HepG2 (cell line): ENCODE measurements around the gene TUBB3. TPM values are rescaled to one million over a fixed set of nuclear protein-coding genes. Genes with fewer than 3 reads are reported as not detected.

Experiments used
- CAMTA2 ChIP-seq: sonication (generic); formaldehyde crosslinking; IDR thresholded peaks from 2 replicates; pipeline ENCODE4 v1.4.0; 2020; ENCODE audit warnings: mild to moderate bottlenecking, missing genetic modification reagents, borderline replicate concordance
- HMGXB3 ChIP-seq: sonication (generic); formaldehyde crosslinking; IDR thresholded peaks from 2 replicates; pipeline ENCODE4 v1.4.0; 2020; ENCODE audit warnings: missing genetic modification reagents, borderline replicate concordance
- HOXD1 ChIP-seq: sonication (generic); formaldehyde crosslinking; IDR thresholded peaks from 2 replicates; pipeline ENCODE4 v1.5.0; 2020; ENCODE audit warnings: missing genetic modification reagents
- KLF12 ChIP-seq: sonication (generic); formaldehyde crosslinking; IDR thresholded peaks from 2 replicates; pipeline ENCODE4 v1.4.0; 2020; ENCODE audit warnings: missing genetic modification reagents, borderline replicate concordance
- KLF16 ChIP-seq, 2 experiments: sonication (generic) in 1 of 2; formaldehyde crosslinking in 1 of 2; IDR thresholded peaks; 2 replicates each; pipeline versions ENCODE4 v1.6.1 to v1.8.0; 2016 to 2023; ENCODE audit warnings: missing genetic modification reagents in 2 of 2, missing compliant biosample characterization in 1 of 2
- NCOA1 ChIP-seq: sonication (generic); formaldehyde crosslinking; IDR thresholded peaks from 2 replicates; pipeline ENCODE4 v1.9.0; 2021; ENCODE audit warnings: missing genetic modification reagents
- POGZ ChIP-seq: sonication (generic); formaldehyde crosslinking; IDR thresholded peaks from 2 replicates; pipeline ENCODE4 v1.4.0; 2020; ENCODE audit warnings: mild to moderate bottlenecking, missing genetic modification reagents
- PRDM10 ChIP-seq: sonication (generic); formaldehyde crosslinking; IDR thresholded peaks from 2 replicates; pipeline ENCODE4 v1.4.0; 2020; ENCODE audit warnings: low read depth, missing genetic modification reagents
- RXRB ChIP-seq: IDR thresholded peaks from 2 replicates; pipeline ENCODE4 v1.6.1; 2016; ENCODE audit warnings: borderline replicate concordance, missing genetic modification reagents, missing compliant biosample characterization
- SNAPC2 ChIP-seq: sonication (generic); formaldehyde crosslinking; IDR thresholded peaks from 2 replicates; pipeline ENCODE4 v1.8.1; 2022; ENCODE audit warnings: mild to moderate bottlenecking, missing genetic modification reagents
- THYN1 ChIP-seq: sonication (generic); formaldehyde crosslinking; IDR thresholded peaks from 2 replicates; pipeline ENCODE4 v1.8.1; 2023; ENCODE audit warnings: low read depth, mild to moderate bottlenecking, moderate library complexity, missing genetic modification reagents, borderline replicate concordance
- ZNF20 ChIP-seq: sonication (generic); formaldehyde crosslinking; IDR thresholded peaks from 2 replicates; pipeline ENCODE4 v1.4.0; 2020; ENCODE audit warnings: mild to moderate bottlenecking, moderate library complexity, missing genetic modification reagents
- ZNF282 ChIP-seq: fragments of 450-650 bp; IDR thresholded peaks from 2 replicates; pipeline ENCODE4 v1.6.1; 2018; ENCODE audit not compliant: partially characterized antibody
- ZNF460 ChIP-seq: sonication (generic); formaldehyde crosslinking; IDR thresholded peaks from 2 replicates; pipeline ENCODE4 v1.5.1; 2020; ENCODE audit warnings: missing genetic modification reagents, mild to moderate bottlenecking, borderline replicate concordance
- ZNF629 ChIP-seq: sonication (generic); formaldehyde crosslinking; conservative IDR thresholded peaks from 2 replicates; pipeline ENCODE4 v1.5.0; 2020; ENCODE audit warnings: missing genetic modification reagents
- ZNF713 ChIP-seq: sonication (generic); formaldehyde crosslinking; IDR thresholded peaks from 2 replicates; pipeline ENCODE4 v1.4.0; 2020; ENCODE audit warnings: mild to moderate bottlenecking, missing genetic modification reagents
- ZSCAN29 ChIP-seq: sonication (generic); formaldehyde crosslinking; conservative IDR thresholded peaks from 2 replicates; pipeline ENCODE4 v1.4.0; 2020; ENCODE audit warnings: mild to moderate bottlenecking, missing genetic modification reagents
- polyA plus RNA-seq, 8 experiments: library from polyadenylated mRNA; depleted of rRNA in 3 of 8; stranded (reverse) in 7 of 8; unstranded in 1 of 8; fragments of >200 nt; fragmentation: Illumina TruSeq in 4 of 8; extraction: Trizol in 4 of 8; gene quantifications; 2 replicates each; pipeline versions ENCODE4 v1.2.1 to v1.2.3, GENCODE V29; 2011 to 2016; ENCODE audit warnings: low read depth in 4 of 8, missing spikeins in 1 of 8, mixed read lengths in 1 of 8; ENCODE audit not compliant: insufficient read depth in 1 of 8
- total RNA-seq, 5 experiments: library from RNA; depleted of rRNA; stranded (reverse); fragments of >200 nt; fragmentation: Illumina TruSeq; extraction: Trizol; gene quantifications; 2 replicates each; pipeline ENCODE4 v1.2.3, GENCODE V29; 2016; ENCODE audit warnings: low read depth in 1 of 5
- TF ChIP-seq, protein P1 (sequence below): sonication (generic); formaldehyde crosslinking; IDR thresholded peaks from 2 replicates; pipeline ENCODE4 v1.4.0; 2020; ENCODE audit warnings: missing genetic modification reagents
- TF ChIP-seq, protein P2 (sequence below): sonication (generic); formaldehyde crosslinking; IDR thresholded peaks from 2 replicates; pipeline ENCODE4 v1.4.0; 2020; ENCODE audit warnings: low read depth, mild to moderate bottlenecking, missing genetic modification reagents

Gene TUBB3
- total and polyA plus RNA-seq, 2 of the 13 experiments (the other 11 are each of a cell fraction or from before 2014, with no cell fraction given): 110 to 185 TPM

DNA sequence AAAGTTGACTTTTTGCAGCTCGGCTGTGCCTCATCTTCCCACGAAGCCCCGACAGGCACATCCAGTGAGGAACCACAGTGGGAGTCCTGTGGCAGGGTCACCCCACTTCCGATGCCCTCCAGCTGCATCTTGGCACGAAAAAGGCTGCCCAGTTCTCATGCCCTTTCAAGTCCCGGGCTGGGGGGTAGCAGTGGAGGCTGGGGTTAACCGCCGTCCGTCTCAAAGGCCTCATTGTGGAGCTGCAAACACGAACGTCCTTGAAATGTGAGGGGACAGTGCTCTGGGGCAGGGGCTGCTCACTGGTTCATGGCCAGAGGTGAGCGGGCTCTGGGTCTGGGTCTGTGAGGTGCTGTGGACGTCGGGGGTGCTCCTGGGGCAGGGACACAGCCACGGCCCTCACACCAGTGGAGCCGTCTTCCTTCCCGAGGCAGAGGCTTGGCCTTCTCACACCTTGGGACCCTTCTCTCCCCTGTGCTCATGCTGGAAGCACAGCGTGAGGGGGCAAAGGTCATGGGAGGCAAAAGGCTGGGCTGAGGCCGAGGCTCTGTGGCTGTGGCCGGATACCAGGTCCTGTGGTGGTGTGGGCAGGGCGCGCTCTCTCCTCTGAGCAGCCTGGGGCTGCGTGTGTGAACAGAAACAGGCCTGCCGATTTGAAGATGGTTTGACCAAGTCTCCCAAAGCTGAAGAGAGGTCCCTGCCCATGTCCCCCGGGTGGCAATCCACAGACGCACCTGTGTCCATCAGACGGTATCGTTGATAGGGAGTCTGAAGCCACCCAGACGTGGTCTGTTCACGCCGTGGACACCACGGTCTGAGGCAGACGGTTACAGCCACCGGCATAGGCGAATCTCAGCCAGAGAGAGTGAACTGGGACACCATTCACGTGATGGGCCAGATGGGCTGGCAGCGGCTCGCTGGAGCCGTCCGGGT lies 7.6 kb upstream of the TUBB3 start (continued):
- TF ChIP-seq, protein P1, sequence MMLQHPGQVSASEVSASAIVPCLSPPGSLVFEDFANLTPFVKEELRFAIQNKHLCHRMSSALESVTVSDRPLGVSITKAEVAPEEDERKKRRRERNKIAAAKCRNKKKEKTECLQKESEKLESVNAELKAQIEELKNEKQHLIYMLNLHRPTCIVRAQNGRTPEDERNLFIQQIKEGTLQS (CRISPR knock-in tag): peak; percentile 26; the same call in 1 of the 2 replicates
- TF ChIP-seq ZNF460 (CRISPR knock-in tag): peak; percentile 80; the same call in 1 of the 2 replicates
- TF ChIP-seq ZNF20 (CRISPR knock-in tag): peak; percentile 90; the same call in 1 of the 2 replicates
- TF ChIP-seq ZNF629: peak; percentile 65
- no peak for TF ChIP-seq ZNF282
- peak; percentile 53; the same call in 1 of the 2 replicates for TF ChIP-seq HMGXB3 (CRISPR knock-in tag)
- no peak for TF ChIP-seq SNAPC2 (CRISPR knock-in tag)
- TF ChIP-seq CAMTA2 (CRISPR knock-in tag): no peak
- TF ChIP-seq HOXD1: peak; percentile 94
- no peak; the same call in 1 of the 2 replicates for TF ChIP-seq THYN1
- 0 out of 2 replicates have a peak, but pooled peaks have one; percentile 6 for TF ChIP-seq ZNF713 (CRISPR knock-in tag)
- TF ChIP-seq KLF16 (CRISPR knock-in tag; IDR thresholded peaks at IDR 0.05): peak; percentile 63 to 84; a peak in 2 of 4 replicates
- no peak for TF ChIP-seq PRDM10 (CRISPR knock-in tag)
- TF ChIP-seq POGZ (CRISPR knock-in tag): peak; percentile 76
- peak; percentile 79 for TF ChIP-seq KLF12 (CRISPR knock-in tag)
- TF ChIP-seq RXRB (CRISPR knock-in tag): peak; percentile 80
- TF ChIP-seq, protein P2, sequence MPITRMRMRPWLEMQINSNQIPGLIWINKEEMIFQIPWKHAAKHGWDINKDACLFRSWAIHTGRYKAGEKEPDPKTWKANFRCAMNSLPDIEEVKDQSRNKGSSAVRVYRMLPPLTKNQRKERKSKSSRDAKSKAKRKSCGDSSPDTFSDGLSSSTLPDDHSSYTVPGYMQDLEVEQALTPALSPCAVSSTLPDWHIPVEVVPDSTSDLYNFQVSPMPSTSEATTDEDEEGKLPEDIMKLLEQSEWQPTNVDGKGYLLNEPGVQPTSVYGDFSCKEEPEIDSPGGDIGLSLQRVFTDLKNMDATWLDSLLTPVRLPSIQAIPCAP (CRISPR knock-in tag): no peak
- peak; percentile 82; the same call in 1 of the 2 replicates for TF ChIP-seq ZSCAN29 (CRISPR knock-in tag)
- TF ChIP-seq NCOA1 (CRISPR knock-in tag): no peak
